IMR-90 (cell line): ENCODE data around the gene MLLT1. TPM values are rescaled to one million over a fixed set of nuclear protein-coding genes. Genes with fewer than 3 reads are reported as not detected.

Experiments
- BHLHE40 ChIP-seq: fragments of 150-350 bp; IDR thresholded peaks from 2 replicates; pipeline ENCODE4 v1.6.1; 2016; ENCODE audit warnings: mild to moderate bottlenecking, low read depth, low read length
- ELK1 ChIP-seq: fragments of 150-350 bp; IDR thresholded peaks from 2 replicates; pipeline ENCODE4 v1.6.1; 2016; ENCODE audit warnings: low read depth, mild to moderate bottlenecking, low read length, moderate library complexity, borderline replicate concordance
- NFE2L2 ChIP-seq: fragments of 150-350 bp; IDR thresholded peaks from 2 replicates; pipeline ENCODE4 v1.6.1; 2016; ENCODE audit warnings: low read depth, mild to moderate bottlenecking, low read length
- POLR2A ChIP-seq: IDR thresholded peaks from 2 replicates; pipeline ENCODE4 v1.6.1; 2012; ENCODE audit warnings: mild to moderate bottlenecking, low read depth, low read length
- RCOR1 ChIP-seq: IDR thresholded peaks from 2 replicates; pipeline ENCODE4 v1.6.1; 2012; ENCODE audit warnings: mild to moderate bottlenecking, low read length, improper control_type of control experiment; ENCODE audit not compliant: insufficient replicate concordance
- RFX5 ChIP-seq: IDR thresholded peaks from 2 replicates; pipeline ENCODE4 v1.8.0; 2012; ENCODE audit warnings: low read depth, mild to moderate bottlenecking, low read length, moderate library complexity
- polyA plus RNA-seq, 3 experiments: library from polyadenylated mRNA; depleted of rRNA; stranded (reverse); fragments of >200 nt; gene quantifications; 2 replicates each; pipeline ENCODE4 v1.2.3, GENCODE V29; 2012; ENCODE audit warnings: low replicate concordance in 1 of 3
- total RNA-seq: library from RNA; depleted of rRNA; stranded (reverse); fragments of >200 nt; gene quantifications from 2 replicates; pipeline ENCODE4 v1.2.3, GENCODE V29; 2012

The MLLT1 gene
- total and polyA plus RNA-seq, 2 of the 4 experiments (the other 2 are of a cell fraction), result 1.3 to 30.6 TPM

GRCh38 chr19:6220385-6221191, 59.2 kb downstream of the MLLT1 start (continued):
- TF ChIP-seq ELK1 (no peak), RCOR1 (no peak), POLR2A (no peak), RFX5 (no peak), BHLHE40 (no peak), NFE2L2 (no peak)
